ENCODE measurements around the gene KIF5B.

The KIF5B gene

GRCh38 chr10:32095116-32095733, 39.0 kb upstream of the KIF5B start:
- Histone ChIP-seq H3K27me3 (replicated peaks in 2 of 5; ENCODE audit: control insufficient read depth in 4 of 5, insufficient read depth in 5 of 5, low read length in 4 of 5) (no peaks in the 10 kb centered on the region), H3K4me1 (ENCODE audit: control extremely low read depth in 1 of 4, control insufficient read depth in 4 of 4, insufficient read depth in 4 of 4, low read length in 3 of 4) (no peaks in the 10 kb centered on the region), H3K36me3 (ENCODE audit: control insufficient read depth in 4 of 4, insufficient read depth in 4 of 4, low read length in 3 of 4) (no peaks in the 10 kb centered on the region), H3K4me3 (ENCODE audit: control insufficient read depth in 1 of 7, extremely low read depth in 1 of 7, insufficient read depth in 4 of 7, low read depth in 2 of 7, low read length in 6 of 7) (no peak overlapping the region), H3K27ac (ENCODE audit: insufficient read depth in 1 of 2, low read depth in 1 of 2, low read length in 2 of 2, poor library complexity in 1 of 2, severe bottlenecking in 2 of 2) (no peak overlapping the region), H3K9me3 (ENCODE audit: control extremely low read depth in 1 of 5, control insufficient read depth in 4 of 5, insufficient read depth in 2 of 5, low read depth in 1 of 5, low read length in 4 of 5) (peaks cover 0 to 3% (median 0%) of the 10 kb centered on the region in 5 experiments)
- ChIA-PET CTCF (no interaction called here), POLR2A (no interaction called here)
- 94% methylated on average over 2 of the region's 2 CpGs for WGBS (ENCODE audit: insufficient coverage)
- DNase-seq = no peak

- peaks cover 0 to 3% (median 0%) of the 10 kb centered on the region in 5 experiments for H3K9me3 ChIP-seq (ENCODE audit: control extremely low read depth in 1 of 5, control insufficient read depth in 4 of 5, insufficient read depth in 2 of 5, low read depth in 1 of 5, low read length in 4 of 5)
- WGBS (ENCODE audit: insufficient coverage) = 100% methylated on average over 2 of the region's 2 CpGs
- H3K36me3 ChIP-seq (ENCODE audit: control insufficient read depth in 4 of 4, insufficient read depth in 4 of 4, low read length in 3 of 4) = no peaks in the 10 kb centered on the region
- H3K4me1 ChIP-seq (ENCODE audit: control extremely low read depth in 1 of 4, control insufficient read depth in 4 of 4, insufficient read depth in 4 of 4, low read length in 3 of 4) = no peaks in the 10 kb centered on the region
- DNase-seq = no peak
- H3K4me3 ChIP-seq (ENCODE audit: control insufficient read depth in 1 of 7, extremely low read depth in 1 of 7, insufficient read depth in 4 of 7, low read depth in 2 of 7, low read length in 6 of 7) = no peak overlapping the region
- no peak overlapping the region for H3K27ac ChIP-seq (ENCODE audit: insufficient read depth in 1 of 2, low read depth in 1 of 2, low read length in 2 of 2, poor library complexity in 1 of 2, severe bottlenecking in 2 of 2)
- CTCF ChIA-PET = no interaction called here
- POLR2A ChIA-PET = no interaction called here
- H3K27me3 ChIP-seq (replicated peaks in 2 of 5; ENCODE audit: control insufficient read depth in 4 of 5, insufficient read depth in 5 of 5, low read length in 4 of 5) = no peaks in the 10 kb centered on the region
These were observed 37.4 kb upstream of the KIF5B start for GRCh38 chr10:32093650-32094049.

GRCh38 chr10:32091046-32091445, 34.8 kb upstream of the KIF5B start:
- ChIA-PET POLR2A (no interaction called here), CTCF (no interaction called here)
- no peak overlapping the region for H3K4me3 ChIP-seq (ENCODE audit: control insufficient read depth in 1 of 7, extremely low read depth in 1 of 7, insufficient read depth in 4 of 7, low read depth in 2 of 7, low read length in 6 of 7)
- H3K4me1 ChIP-seq (ENCODE audit: control extremely low read depth in 1 of 4, control insufficient read depth in 4 of 4, insufficient read depth in 4 of 4, low read length in 3 of 4) = no peaks in the 10 kb centered on the region
- H3K27ac ChIP-seq (ENCODE audit: insufficient read depth in 1 of 2, low read depth in 1 of 2, low read length in 2 of 2, poor library complexity in 1 of 2, severe bottlenecking in 2 of 2) = no peak overlapping the region
- no peaks in the 10 kb centered on the region for H3K9me3 ChIP-seq (ENCODE audit: control extremely low read depth in 1 of 5, control insufficient read depth in 4 of 5, insufficient read depth in 2 of 5, low read depth in 1 of 5, low read length in 4 of 5)
- H3K36me3 ChIP-seq (ENCODE audit: control insufficient read depth in 4 of 4, insufficient read depth in 4 of 4, low read length in 3 of 4) = no peaks in the 10 kb centered on the region
- no peak for DNase-seq
- no peaks in the 10 kb centered on the region for H3K27me3 ChIP-seq (replicated peaks in 2 of 5; ENCODE audit: control insufficient read depth in 4 of 5, insufficient read depth in 5 of 5, low read length in 4 of 5)

- Histone ChIP-seq H3K9me3 (ENCODE audit: control extremely low read depth in 1 of 5, control insufficient read depth in 4 of 5, insufficient read depth in 2 of 5, low read depth in 1 of 5, low read length in 4 of 5) (no peaks in the 10 kb centered on the region), H3K27ac (ENCODE audit: insufficient read depth in 1 of 2, low read depth in 1 of 2, low read length in 2 of 2, poor library complexity in 1 of 2, severe bottlenecking in 2 of 2) (no peak overlapping the region), H3K4me3 (ENCODE audit: control insufficient read depth in 1 of 7, extremely low read depth in 1 of 7, insufficient read depth in 4 of 7, low read depth in 2 of 7, low read length in 6 of 7) (no peak overlapping the region), H3K36me3 (ENCODE audit: control insufficient read depth in 4 of 4, insufficient read depth in 4 of 4, low read length in 3 of 4) (no peaks in the 10 kb centered on the region), H3K4me1 (ENCODE audit: control extremely low read depth in 1 of 4, control insufficient read depth in 4 of 4, insufficient read depth in 4 of 4, low read length in 3 of 4) (no peaks in the 10 kb centered on the region), H3K27me3 (replicated peaks in 2 of 5; ENCODE audit: control insufficient read depth in 4 of 5, insufficient read depth in 5 of 5, low read length in 4 of 5) (no peaks in the 10 kb centered on the region)
- 94% methylated on average over 3 of the region's 6 CpGs for WGBS (ENCODE audit: insufficient coverage)
- DNase-seq = no peak
- ChIA-PET CTCF (interaction anchor here (2.0 kb wide), 1 partner anchor 11 kb away, joined by 4 read pairs; no protein-coding TSS in a partner anchor), POLR2A (no interaction called here)
These were observed 28.1 kb upstream of the KIF5B start for GRCh38 chr10:32084185-32084851.

- H3K27ac ChIP-seq (ENCODE audit: insufficient read depth in 1 of 2, low read depth in 1 of 2, low read length in 2 of 2, poor library complexity in 1 of 2, severe bottlenecking in 2 of 2) = no peak overlapping the region
- no peaks in the 10 kb centered on the region for H3K9me3 ChIP-seq (ENCODE audit: control extremely low read depth in 1 of 5, control insufficient read depth in 4 of 5, insufficient read depth in 2 of 5, low read depth in 1 of 5, low read length in 4 of 5)
- H3K36me3 ChIP-seq (ENCODE audit: control insufficient read depth in 4 of 4, insufficient read depth in 4 of 4, low read length in 3 of 4) = no peaks in the 10 kb centered on the region
- ChIA-PET POLR2A (no interaction called here), CTCF (no interaction called here)
- H3K4me1 ChIP-seq (ENCODE audit: control extremely low read depth in 1 of 4, control insufficient read depth in 4 of 4, insufficient read depth in 4 of 4, low read length in 3 of 4) = no peaks in the 10 kb centered on the region
- no peak overlapping the region for H3K4me3 ChIP-seq (ENCODE audit: control insufficient read depth in 1 of 7, extremely low read depth in 1 of 7, insufficient read depth in 4 of 7, low read depth in 2 of 7, low read length in 6 of 7)
- H3K27me3 ChIP-seq (replicated peaks in 2 of 5; ENCODE audit: control insufficient read depth in 4 of 5, insufficient read depth in 5 of 5, low read length in 4 of 5) = no peaks in the 10 kb centered on the region
- no peak for DNase-seq
- 79% methylated on average over 3 of the region's 6 CpGs for WGBS (ENCODE audit: insufficient coverage)
These were observed 21.8 kb upstream of the KIF5B start for GRCh38 chr10:32077896-32078485.

GRCh38 chr10:32073659-32074058, 17.4 kb upstream of the KIF5B start:
- H3K9me3 ChIP-seq (ENCODE audit: control extremely low read depth in 1 of 5, control insufficient read depth in 4 of 5, insufficient read depth in 2 of 5, low read depth in 1 of 5, low read length in 4 of 5) = no peaks in the 10 kb centered on the region
- WGBS (ENCODE audit: insufficient coverage) = 100% methylated on average over 1 of the region's 1 CpG
- no peak overlapping the region for H3K4me3 ChIP-seq (ENCODE audit: control insufficient read depth in 1 of 7, extremely low read depth in 1 of 7, insufficient read depth in 4 of 7, low read depth in 2 of 7, low read length in 6 of 7)
- H3K36me3 ChIP-seq (ENCODE audit: control insufficient read depth in 4 of 4, insufficient read depth in 4 of 4, low read length in 3 of 4) = no peaks in the 10 kb centered on the region
- ChIA-PET POLR2A (no interaction called here), CTCF (interaction anchor here (1.1 kb wide), 1 partner anchor 10 kb away, joined by 4 read pairs; no protein-coding TSS in a partner anchor)
- no peak for DNase-seq
- H3K27ac ChIP-seq (ENCODE audit: insufficient read depth in 1 of 2, low read depth in 1 of 2, low read length in 2 of 2, poor library complexity in 1 of 2, severe bottlenecking in 2 of 2) = no peak overlapping the region
- no peaks in the 10 kb centered on the region for H3K27me3 ChIP-seq (replicated peaks in 2 of 5; ENCODE audit: control insufficient read depth in 4 of 5, insufficient read depth in 5 of 5, low read length in 4 of 5)
- no peaks in the 10 kb centered on the region for H3K4me1 ChIP-seq (ENCODE audit: control extremely low read depth in 1 of 4, control insufficient read depth in 4 of 4, insufficient read depth in 4 of 4, low read length in 3 of 4)

GRCh38 chr10:32073128-32073527, 16.9 kb upstream of the KIF5B start:
- WGBS (ENCODE audit: insufficient coverage) = no CpG with 5 or more reads among the region's 5 CpGs
- ChIA-PET POLR2A (no interaction called here), CTCF (interaction anchor here (1.1 kb wide), 1 partner anchor 10 kb away, joined by 4 read pairs; no protein-coding TSS in a partner anchor)
- H3K4me1 ChIP-seq (ENCODE audit: control extremely low read depth in 1 of 4, control insufficient read depth in 4 of 4, insufficient read depth in 4 of 4, low read length in 3 of 4) = no peaks in the 10 kb centered on the region
- H3K9me3 ChIP-seq (ENCODE audit: control extremely low read depth in 1 of 5, control insufficient read depth in 4 of 5, insufficient read depth in 2 of 5, low read depth in 1 of 5, low read length in 4 of 5) = no peaks in the 10 kb centered on the region
- no peaks in the 10 kb centered on the region for H3K27me3 ChIP-seq (replicated peaks in 2 of 5; ENCODE audit: control insufficient read depth in 4 of 5, insufficient read depth in 5 of 5, low read length in 4 of 5)
- DNase-seq = no peak
- no peaks in the 10 kb centered on the region for H3K36me3 ChIP-seq (ENCODE audit: control insufficient read depth in 4 of 4, insufficient read depth in 4 of 4, low read length in 3 of 4)
- H3K27ac ChIP-seq (ENCODE audit: insufficient read depth in 1 of 2, low read depth in 1 of 2, low read length in 2 of 2, poor library complexity in 1 of 2, severe bottlenecking in 2 of 2) = no peak overlapping the region
- no peak overlapping the region for H3K4me3 ChIP-seq (ENCODE audit: control insufficient read depth in 1 of 7, extremely low read depth in 1 of 7, insufficient read depth in 4 of 7, low read depth in 2 of 7, low read length in 6 of 7)

All from common myeloid progenitor, CD34-positive (primary cell).